CD14-positive monocyte (primary cell): ENCODE results near the gene TDRD1. TPM values are rescaled to one million over a fixed set of nuclear protein-coding genes. Genes with fewer than 3 reads are reported as not detected.

Experiments used
- DNase-seq, 3 donors: peaks; one replicate each; pipeline ENCODE4 v3.0.0-alpha.2; 2011 to 2022
- H2AFZ ChIP-seq: 2 replicates; pipeline ENCODE4 v1.6.0; 2012; ENCODE audit warnings: mild to moderate bottlenecking, low read depth, low read length, inconsistent platforms; ENCODE audit not compliant: insufficient read depth, poor library complexity, severe bottlenecking
- H3K27ac ChIP-seq, 2 donors: 1 replicate in 1 of 2; 2 replicates in 1 of 2; pipeline ENCODE4 v1.5.1; 2012 to 2013; ENCODE audit warnings: low read length in 2 of 2, control low read depth in 1 of 2, inconsistent platforms in 1 of 2, low read depth in 1 of 2, mild to moderate bottlenecking in 1 of 2
- H3K27me3 ChIP-seq, 2 donors: one replicate each; pipeline versions ENCODE4 v1.6.0 to v1.6.1; 2011 to 2013; ENCODE audit warnings: low read length in 2 of 2; ENCODE audit not compliant: control insufficient read depth in 2 of 2, insufficient read depth in 2 of 2
- H3K36me3 ChIP-seq, 2 donors: replicated peaks in 1 of 2; 1 replicate in 1 of 2; 2 replicates in 1 of 2; pipeline versions ENCODE4 v1.5.1 to v1.6.1; 2012 to 2013; ENCODE audit warnings: low read length in 2 of 2, control low read depth in 1 of 2, inconsistent platforms in 1 of 2, mild to moderate bottlenecking in 1 of 2; ENCODE audit not compliant: insufficient read depth in 2 of 2, control insufficient read depth in 1 of 2
- H3K4me1 ChIP-seq, 2 donors: 1 replicate in 1 of 2; 2 replicates in 1 of 2; pipeline versions ENCODE4 v1.5.1 to v1.6.1; 2012 to 2013; ENCODE audit warnings: low read length in 2 of 2, control low read depth in 1 of 2, inconsistent platforms in 1 of 2, mild to moderate bottlenecking in 1 of 2, moderate library complexity in 1 of 2; ENCODE audit not compliant: insufficient read depth in 2 of 2, control insufficient read depth in 1 of 2
- H3K4me2 ChIP-seq: replicated peaks from 2 replicates; pipeline ENCODE3; 2012; ENCODE audit warnings: low read length, moderate library complexity, mild to moderate bottlenecking; ENCODE audit not compliant: poor library complexity, severe bottlenecking; ENCODE audit errors: extremely low read depth
- H3K4me3 ChIP-seq, 3 experiments: fragments of 200-600 bp in 1 of 3; sonication (generic) in 1 of 3; replicated peaks in 1 of 3; 1 replicate in 2 of 3; 2 replicates in 1 of 3; pipeline ENCODE4 v1.5.1; 2011 to 2013; ENCODE audit warnings: low read length in 3 of 3, mild to moderate bottlenecking in 3 of 3, control low read depth in 2 of 3, low read depth in 2 of 3, inconsistent platforms in 1 of 3, moderate library complexity in 1 of 3
- H3K79me2 ChIP-seq: 2 replicates; pipeline ENCODE4 v1.6.0; 2012; ENCODE audit warnings: mild to moderate bottlenecking, control low read depth, inconsistent platforms, low read length, moderate library complexity; ENCODE audit not compliant: insufficient read depth
- H3K9ac ChIP-seq: 2 replicates; pipeline ENCODE4 v1.6.0; 2017; ENCODE audit warnings: low read length, mild to moderate bottlenecking; ENCODE audit not compliant: insufficient read depth, poor library complexity, severe bottlenecking
- H3K9me3 ChIP-seq, 2 donors: replicated peaks in 1 of 2; 1 replicate in 1 of 2; 2 replicates in 1 of 2; pipeline versions ENCODE4 v1.5.1 to v1.6.1; 2012 to 2013; ENCODE audit warnings: low read length in 2 of 2, control low read depth in 1 of 2; ENCODE audit not compliant: control insufficient read depth in 1 of 2, insufficient read depth in 1 of 2
- H4K20me1 ChIP-seq: 2 replicates; pipeline ENCODE4 v1.6.0; 2012; ENCODE audit warnings: mild to moderate bottlenecking, low read length, control low read depth, moderate library complexity; ENCODE audit not compliant: insufficient read depth
- H3K27ac Mint-ChIP-seq, 7 donors: one replicate each; pipeline ENCODE4 v1.8.0; 2020; ENCODE audit warnings: mild to moderate bottlenecking in 7 of 7, mixed read lengths in 7 of 7, moderate library complexity in 6 of 7, inconsistent platforms in 2 of 7
- H3K27me3 Mint-ChIP-seq, 3 donors: one replicate each; pipeline ENCODE4 v1.8.0; 2021 to 2022; ENCODE audit warnings: low read depth in 3 of 3, mild to moderate bottlenecking in 3 of 3, mixed read lengths in 3 of 3, moderate library complexity in 3 of 3, inconsistent platforms in 1 of 3
- H3K36me3 Mint-ChIP-seq, 2 donors: one replicate each; pipeline ENCODE4 v1.8.0; 2020; ENCODE audit warnings: mixed read lengths in 2 of 2, inconsistent platforms in 1 of 2, mild to moderate bottlenecking in 1 of 2
- H3K4me1 Mint-ChIP-seq: one replicate; pipeline ENCODE4 v1.8.0; 2020; ENCODE audit warnings: mild to moderate bottlenecking, mixed read lengths
- H3K4me3 Mint-ChIP-seq, 2 donors: one replicate each; pipeline ENCODE4 v1.8.0; 2020; ENCODE audit warnings: mild to moderate bottlenecking in 2 of 2, mixed read lengths in 2 of 2, moderate library complexity in 1 of 2
- H3K9me3 Mint-ChIP-seq, 7 donors: one replicate each; pipeline ENCODE4 v1.8.0; 2020 to 2022; ENCODE audit warnings: mixed read lengths in 7 of 7, mild to moderate bottlenecking in 6 of 7, moderate library complexity in 6 of 7, inconsistent platforms in 2 of 7
- CTCF ChIP-seq: fragments of 200-600 bp; IDR thresholded peaks from one replicate; pipeline ENCODE4 v1.8.0; 2022; ENCODE audit warnings: antibody characterized with exemption, mild to moderate bottlenecking
- WGBS: methylation state at CpG from one replicate; pipeline ENCODE4 v1.1.5; 2013; ENCODE audit warnings: missing lambda C conversion rate; ENCODE audit not compliant: insufficient coverage; 5-methylcytosine and 5-hydroxymethylcytosine counted together
- intact Hi-C, 2 donors: fragments of 100-400 bp; cut with micrococcal nuclease; formaldehyde crosslinking; loops; one replicate each; pipeline versions ENCODE4 v1.15.0 to v1.15.1; 2023
- polyA plus RNA-seq, 3 donors: library from polyadenylated mRNA; depleted of rRNA in 1 of 3; unstranded in 2 of 3; stranded (reverse) in 1 of 3; fragments of 300-500 nt in 2 of 3; fragments of >200 nt in 1 of 3; fragmentation: Illumina TruSeq in 2 of 3; gene quantifications; 1 replicate in 2 of 3; 2 replicates in 1 of 3; pipeline ENCODE4 v1.2.3, GENCODE V29; 2012 to 2021

The TDRD1 gene
- polyA plus RNA-seq, 3 donors = not detected

- H3K9ac ChIP-seq = no peak overlapping the region
- H3K27me3 Mint-ChIP-seq = no peaks in the 10 kb centered on the region
- H4K20me1 ChIP-seq = peaks cover 28% of the 10 kb centered on the region
- no peak overlapping the region for H2AFZ ChIP-seq
- peaks cover 6 to 9% of the 10 kb centered on the region in 2 donors for H3K9me3 ChIP-seq
- H3K27me3 ChIP-seq = no peaks in the 10 kb centered on the region
- no peak overlapping the region for H3K4me3 ChIP-seq
- H3K79me2 ChIP-seq = peaks cover 64% of the 10 kb centered on the region
- H3K36me3 ChIP-seq = peaks cover 9 to 30% of the 10 kb centered on the region in 2 donors
- H3K4me2 ChIP-seq = no peak overlapping the region
- H3K4me1 ChIP-seq = no peaks in the 10 kb centered on the region
- H3K4me1 Mint-ChIP-seq = peaks cover 2% of the 10 kb centered on the region
- 82% methylated on average over 1 of the region's 3 CpGs for WGBS
- peaks cover 6 to 12% (median 8%) of the 10 kb centered on the region in 7 donors for H3K9me3 Mint-ChIP-seq
- H3K36me3 Mint-ChIP-seq = peaks cover 36 to 42% of the 10 kb centered on the region in 2 donors
- H3K27ac ChIP-seq = no peak overlapping the region
- intact Hi-C loops = no loop called here
- no peak overlapping the region for H3K4me3 Mint-ChIP-seq
- no peak for DNase-seq
- TF ChIP-seq CTCF = no peak
- H3K27ac Mint-ChIP-seq = no peak overlapping the region
Measured at GRCh38 chr10:114166043-114166442, 13.1 kb upstream of the TDRD1 start.

- no peak overlapping the region for H3K4me2 ChIP-seq
- no peak for DNase-seq
- no peak overlapping the region for H3K4me3 ChIP-seq
- WGBS = no CpG with 5 or more reads among the region's 3 CpGs
- H3K9ac ChIP-seq = no peak overlapping the region
- Mint-ChIP-seq H3K36me3 (peaks cover 32 to 39% of the 10 kb centered on the region in 2 donors), H3K4me1 (peaks cover 2% of the 10 kb centered on the region), H3K4me3 (no peak overlapping the region), H3K27ac (no peak overlapping the region), H3K9me3 (peaks cover 6 to 12% (median 8%) of the 10 kb centered on the region in 7 donors), H3K27me3 (no peaks in the 10 kb centered on the region)
- H3K9me3 ChIP-seq = peaks cover 6 to 9% of the 10 kb centered on the region in 2 donors
- no peak for TF ChIP-seq CTCF
- H3K36me3 ChIP-seq = peaks cover 8 to 26% of the 10 kb centered on the region in 2 donors
- H3K79me2 ChIP-seq = peaks cover 68% of the 10 kb centered on the region
- no peaks in the 10 kb centered on the region for H3K27me3 ChIP-seq
- intact Hi-C loops = no loop called here
- H2AFZ ChIP-seq = no peak overlapping the region
- H3K27ac ChIP-seq = no peak overlapping the region
- no peaks in the 10 kb centered on the region for H3K4me1 ChIP-seq
- peaks cover 28% of the 10 kb centered on the region for H4K20me1 ChIP-seq
Measured at GRCh38 chr10:114166494-114166893, 12.7 kb upstream of the TDRD1 start.
